Bronchial epithelial cell (primary cell): Measurements from ENCODE around the gene RHCE. TPM values are rescaled to one million over a fixed set of nuclear protein-coding genes. Genes with fewer than 3 reads are reported as not detected.
"Not testable (repeated sequence)": the region's sequence is repeated elsewhere in the genome, so short reads cannot be mapped to it uniquely, and the experiment has no call there.

Experiments
- DNase-seq: peaks from one replicate; pipeline ENCODE4 v3.0.0-alpha.2; 2010; ENCODE audit warnings: low read depth
- FAIRE-seq: peaks from 2 replicates; lab custom pipeline; 2011; peaks lifted over from hg19 to GRCh38; lab: Jason Lieb, UNC
- H3K27me3 ChIP-seq: 2 replicates; pipeline ENCODE4 v1.5.1; 2011; ENCODE audit warnings: low read length; ENCODE audit not compliant: control insufficient read depth, insufficient read depth
- H3K36me3 ChIP-seq: 2 replicates; pipeline ENCODE4 v1.5.1; 2011; ENCODE audit warnings: low read length; ENCODE audit not compliant: control insufficient read depth, insufficient read depth
- H3K4me3 ChIP-seq: 2 replicates; pipeline ENCODE4 v1.5.1; 2011; ENCODE audit warnings: mild to moderate bottlenecking, low read depth, low read length, control low read depth
- CTCF ChIP-seq: IDR thresholded peaks from 2 replicates; pipeline ENCODE4 v1.5.1; 2011; ENCODE audit warnings: mild to moderate bottlenecking, moderate library complexity, low read length, control low read depth, inconsistent platforms; ENCODE audit not compliant: insufficient read depth, severe bottlenecking
- total RNA-seq: library from RNA; depleted of rRNA; stranded (reverse); fragments of >200 nt; gene quantifications from 2 replicates; pipeline ENCODE4 v1.2.1, GENCODE V29; 2014

The RHCE gene
- total RNA-seq, 1 donor from 2014 or later: 3.7 TPM

GRCh38 chr1:25402947-25403803 is 17.4 kb downstream of the RHCE start:
- DNase-seq, H3K4me3 ChIP-seq, H3K27me3 ChIP-seq, H3K36me3 ChIP-seq: not testable (repeated sequence)
- peak; percentile 32 for FAIRE-seq
- peak; percentile 37 for TF ChIP-seq CTCF

GRCh38 chr1:25398079-25398478 is 22.5 kb downstream of the RHCE start:
- not testable (repeated sequence) for H3K27me3 ChIP-seq, H3K36me3 ChIP-seq, FAIRE-seq, DNase-seq, H3K4me3 ChIP-seq

GRCh38 chr1:25397549-25397948 is 23.1 kb downstream of the RHCE start:
- H3K27me3 ChIP-seq, H3K4me3 ChIP-seq, H3K36me3 ChIP-seq, FAIRE-seq, DNase-seq: not testable (repeated sequence)

GRCh38 chr1:25392841-25393240 is 27.8 kb downstream of the RHCE start:
- H3K36me3 ChIP-seq: no peaks in the 10 kb centered on the region
- TF ChIP-seq CTCF: no peak
- no peaks in the 10 kb centered on the region for H3K27me3 ChIP-seq
- no peak for FAIRE-seq
- DNase-seq: no peak
- no peak overlapping the region for H3K4me3 ChIP-seq

GRCh38 chr1:25389721-25390120 is 30.9 kb downstream of the RHCE start:
- not testable (repeated sequence) for H3K27me3 ChIP-seq, H3K36me3 ChIP-seq, H3K4me3 ChIP-seq, DNase-seq
- peak; percentile 81 for FAIRE-seq

GRCh38 chr1:25388691-25389090 is 31.9 kb downstream of the RHCE start:
- H3K36me3 ChIP-seq, H3K27me3 ChIP-seq, DNase-seq, H3K4me3 ChIP-seq, FAIRE-seq: not testable (repeated sequence)

- not testable (repeated sequence) for DNase-seq, H3K27me3 ChIP-seq, FAIRE-seq, H3K4me3 ChIP-seq, H3K36me3 ChIP-seq
Observed at GRCh38 chr1:25387096-25387495, 33.5 kb downstream of the RHCE start.

GRCh38 chr1:25383875-25384274 is 36.8 kb downstream of the RHCE start:
- FAIRE-seq, H3K27me3 ChIP-seq, H3K4me3 ChIP-seq, DNase-seq, H3K36me3 ChIP-seq: not testable (repeated sequence)

GRCh38 chr1:25383090-25383489 is 37.5 kb downstream of the RHCE start:
- not testable (repeated sequence) for H3K27me3 ChIP-seq, H3K4me3 ChIP-seq, H3K36me3 ChIP-seq, FAIRE-seq
- peak; percentile 44 for DNase-seq

GRCh38 chr1:25382543-25382942 is 38.1 kb downstream of the RHCE start:
- not testable (repeated sequence) for H3K4me3 ChIP-seq, FAIRE-seq, DNase-seq, H3K27me3 ChIP-seq, H3K36me3 ChIP-seq

- not testable (repeated sequence) for H3K36me3 ChIP-seq, FAIRE-seq, H3K4me3 ChIP-seq, H3K27me3 ChIP-seq, DNase-seq
Observed at GRCh38 chr1:25378367-25378766, 42.3 kb downstream of the RHCE start.

GRCh38 chr1:25371757-25372156 is 48.9 kb downstream of the RHCE start:
- DNase-seq, H3K36me3 ChIP-seq, H3K4me3 ChIP-seq, H3K27me3 ChIP-seq, FAIRE-seq: not testable (repeated sequence)
